CD1c-positive myeloid dendritic cell (primary cell): ENCODE measurements around the gene LRBA.

ENCODE experiments used
- DNase-seq: peaks from one replicate; pipeline ENCODE4 v3.0.0-alpha.2; 2016; ENCODE audit errors: extremely low spot score

The LRBA gene

GRCh38 chr4:150250998-150251651 lies 764.0 kb downstream of the LRBA start:
- no peak for DNase-seq

- no peak for DNase-seq
Measured at GRCh38 chr4:150250293-150250997, 764.6 kb downstream of the LRBA start.

GRCh38 chr4:150248181-150248580 lies 766.9 kb downstream of the LRBA start:
- no peak for DNase-seq

- DNase-seq: no peak
Measured at GRCh38 chr4:150247184-150247583, 767.9 kb downstream of the LRBA start.

- no peak for DNase-seq
Measured at GRCh38 chr4:150244600-150244999, 770.5 kb downstream of the LRBA start.

GRCh38 chr4:150243932-150244331 lies 771.2 kb downstream of the LRBA start:
- no peak for DNase-seq

- DNase-seq: peak; percentile 29
Measured at GRCh38 chr4:150242820-150243458, 772.1 kb downstream of the LRBA start.

- no peak for DNase-seq
Measured at GRCh38 chr4:150240011-150240410, 775.1 kb downstream of the LRBA start.

GRCh38 chr4:150238591-150238990 lies 776.5 kb downstream of the LRBA start:
- DNase-seq: no peak

- DNase-seq: no peak
Measured at GRCh38 chr4:150237110-150237872, 777.8 kb downstream of the LRBA start.

GRCh38 chr4:150236626-150237025 lies 778.5 kb downstream of the LRBA start:
- DNase-seq: no peak

GRCh38 chr4:150235808-150236271 lies 779.2 kb downstream of the LRBA start:
- no peak for DNase-seq

- DNase-seq: no peak
Measured at GRCh38 chr4:150235317-150235716, 779.8 kb downstream of the LRBA start.

GRCh38 chr4:150234246-150234645 lies 780.8 kb downstream of the LRBA start:
- no peak for DNase-seq

GRCh38 chr4:150232029-150232428 lies 783.1 kb downstream of the LRBA start:
- no peak for DNase-seq

GRCh38 chr4:150231107-150231770 lies 783.8 kb downstream of the LRBA start:
- DNase-seq: no peak

- no peak for DNase-seq
Measured at GRCh38 chr4:150230561-150230960, 784.5 kb downstream of the LRBA start.

- no peak for DNase-seq
Measured at GRCh38 chr4:150229520-150229919, 785.6 kb downstream of the LRBA start.

GRCh38 chr4:150224896-150225591 lies 790.0 kb downstream of the LRBA start:
- no peak for DNase-seq

GRCh38 chr4:150219841-150220240 lies 795.2 kb downstream of the LRBA start:
- no peak for DNase-seq

- no peak for DNase-seq
Measured at GRCh38 chr4:150218447-150218846, 796.6 kb downstream of the LRBA start.
